GM19193 (cell line): Measurements from ENCODE around the gene COX11.

ENCODE experiments used
- POLR2A ChIP-seq: IDR thresholded peaks from 4 replicates; pipeline ENCODE4 v1.6.1; 2011; ENCODE audit not compliant: insufficient read depth, insufficient read length; ENCODE audit errors: extremely low read depth

COX11 gene

DNA sequence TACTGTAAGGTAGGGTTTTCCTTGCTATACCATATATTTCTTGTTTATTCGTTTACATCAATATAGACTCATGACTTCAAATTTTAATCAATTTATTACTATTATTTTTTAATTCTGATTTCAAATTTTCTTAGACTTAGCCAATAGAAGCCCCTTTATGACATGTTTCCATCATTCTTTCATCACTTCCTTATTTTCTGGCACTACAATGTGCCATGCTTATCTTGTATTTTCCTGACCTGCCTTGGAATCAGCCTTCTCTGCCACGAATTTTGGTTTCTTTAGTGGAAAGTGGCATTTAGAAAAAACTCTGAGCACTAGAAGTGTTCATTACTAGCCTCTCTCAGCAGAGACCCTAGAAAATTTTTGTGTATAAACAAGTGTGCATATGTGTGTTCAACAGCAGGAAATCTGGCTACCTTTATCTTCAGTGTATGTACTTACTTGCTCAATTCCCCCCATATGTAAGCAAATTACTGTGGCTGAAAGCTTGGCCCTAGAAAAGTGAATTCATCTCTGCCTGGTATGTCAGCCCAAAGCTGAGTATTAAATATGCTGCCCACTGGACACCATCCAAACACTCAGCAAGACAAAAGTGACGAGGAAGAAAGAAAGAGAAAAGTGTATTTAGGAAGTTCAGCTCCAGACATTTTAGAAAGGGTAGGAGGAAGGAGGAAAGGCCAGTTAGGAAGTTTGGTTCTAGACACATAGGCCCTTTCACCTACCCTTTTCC is 4.1 kb upstream of the COX11 start:
- no peak for TF ChIP-seq POLR2A

DNA sequence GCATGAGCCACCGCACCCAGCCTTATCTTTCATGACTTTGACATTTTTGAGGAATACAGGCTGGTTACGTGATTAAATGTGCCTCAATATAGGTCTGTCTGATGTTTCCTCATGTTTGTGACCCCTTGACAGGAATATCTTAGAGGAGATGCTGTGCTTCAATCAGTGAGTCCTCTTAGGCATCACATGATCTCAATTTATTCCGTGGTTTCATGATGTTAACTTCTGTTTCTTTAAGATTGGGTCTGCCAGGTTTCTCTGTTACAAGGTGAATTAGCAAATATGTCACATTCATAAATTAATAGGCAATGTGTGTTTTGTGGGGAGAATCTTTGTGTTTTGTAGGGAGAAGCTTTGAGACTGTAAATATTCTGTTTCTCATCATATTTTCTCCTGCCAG is 3.4 kb upstream of the COX11 start:
- no peak for TF ChIP-seq POLR2A

DNA sequence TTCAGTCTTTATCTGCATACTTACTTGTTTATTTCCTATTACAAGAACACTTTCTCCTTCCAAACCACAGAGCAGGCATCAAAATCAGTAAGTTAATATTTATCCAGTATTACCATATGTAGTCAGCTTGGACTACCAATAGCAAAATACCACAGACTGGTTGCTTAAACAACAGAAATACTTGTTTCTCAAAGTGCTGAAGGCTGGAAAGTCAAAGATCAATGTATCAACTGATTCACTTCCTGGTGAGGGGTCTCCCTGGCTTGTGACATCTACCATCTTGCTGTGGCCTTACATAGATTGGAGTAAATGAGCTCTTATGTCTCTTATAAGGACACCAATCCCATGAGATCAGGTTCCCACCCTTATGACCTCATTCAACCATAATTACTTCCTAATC is 2.7 kb upstream of the COX11 start:
- no peak for TF ChIP-seq POLR2A

DNA sequence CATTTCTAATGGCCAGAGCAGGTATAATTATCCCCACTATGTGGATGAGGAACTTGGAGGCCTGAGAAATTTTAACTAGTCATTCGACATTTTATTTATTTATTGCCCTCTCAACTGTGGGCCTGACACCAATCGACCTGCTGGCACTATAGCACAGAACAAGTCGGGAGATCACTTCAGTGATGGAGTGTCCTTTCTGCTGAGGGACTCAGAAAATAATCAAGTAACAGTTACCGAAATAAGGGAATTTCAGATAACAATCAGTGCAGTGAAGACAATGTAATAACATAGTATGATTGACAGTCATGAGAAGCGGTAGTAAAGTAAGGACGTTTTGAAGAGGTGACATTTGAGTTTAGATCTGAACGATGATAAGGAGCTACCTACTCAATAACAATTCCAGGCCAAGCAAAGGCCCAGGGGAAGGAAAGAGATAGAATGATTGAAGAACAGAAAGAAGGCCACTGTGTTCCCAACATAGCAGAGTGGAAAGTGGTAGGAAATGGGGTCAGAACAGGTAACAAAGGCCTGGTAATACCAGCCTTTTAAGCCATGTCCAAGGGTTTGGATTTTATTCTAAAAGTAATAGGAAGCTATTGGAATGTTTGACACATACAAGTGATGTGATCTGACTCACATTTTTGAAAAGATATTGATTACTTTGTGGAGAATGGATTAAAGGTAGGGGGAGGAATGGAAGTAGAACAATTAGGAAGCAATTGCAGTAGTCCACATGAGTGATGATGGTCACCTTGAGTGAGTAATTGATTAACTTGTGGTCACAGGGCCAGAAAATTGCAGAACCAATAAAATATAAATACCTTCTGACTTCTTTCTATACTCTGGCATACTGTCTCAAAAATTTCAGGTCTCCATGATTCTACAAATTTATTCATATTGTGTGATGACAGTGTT is 1.5 kb upstream of the COX11 start:
- TF ChIP-seq POLR2A = no peak

DNA sequence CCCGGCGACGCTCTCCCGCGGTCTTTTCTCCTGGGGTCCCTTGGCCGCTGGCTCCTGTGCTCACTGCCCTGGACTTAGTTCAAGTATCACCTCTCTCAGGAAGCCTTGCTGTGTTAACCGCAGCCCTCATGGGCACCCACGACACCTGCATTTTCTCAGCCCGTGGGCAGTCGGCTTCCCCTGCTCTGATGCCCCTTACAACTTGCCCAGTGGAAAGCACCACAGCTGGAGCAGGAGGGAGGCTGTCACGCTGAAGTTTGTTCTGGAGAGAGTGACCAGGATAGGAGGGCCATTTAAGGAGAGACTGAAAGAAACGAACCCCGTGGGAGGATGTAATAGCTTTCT is 506 bp upstream of the COX11 start:
- TF ChIP-seq POLR2A = no peak

DNA sequence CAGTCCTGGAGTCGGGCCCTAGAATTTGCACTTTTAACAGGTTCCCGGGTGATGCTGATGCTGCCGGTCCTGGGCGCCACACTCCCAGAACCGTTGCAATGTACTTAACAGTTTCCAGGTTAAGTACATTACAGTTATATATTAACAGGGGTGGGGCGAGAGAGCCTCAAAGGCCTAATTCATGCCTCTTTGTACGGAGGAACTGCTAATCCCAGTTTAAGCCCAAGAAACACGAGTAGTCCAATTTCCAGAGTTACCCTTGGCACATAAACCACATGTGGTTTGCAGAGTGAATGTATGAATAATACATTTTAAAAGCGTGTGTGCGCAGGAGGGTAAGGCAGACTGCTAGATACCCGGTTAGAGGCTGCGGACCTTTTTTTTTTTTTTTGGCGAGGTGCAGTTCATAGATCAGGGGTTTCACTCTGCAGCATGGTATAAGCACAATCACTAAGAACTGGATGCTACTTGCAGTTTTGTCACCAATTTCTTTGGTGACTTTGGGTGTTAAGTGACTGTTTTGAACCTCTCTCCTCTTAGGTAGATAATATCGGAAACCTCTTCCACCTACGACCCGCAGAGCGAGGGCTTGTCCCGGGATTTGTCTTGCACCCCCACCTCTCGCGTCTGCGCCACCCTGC is 713 bp downstream of the COX11 start:
- no peak for TF ChIP-seq POLR2A

DNA sequence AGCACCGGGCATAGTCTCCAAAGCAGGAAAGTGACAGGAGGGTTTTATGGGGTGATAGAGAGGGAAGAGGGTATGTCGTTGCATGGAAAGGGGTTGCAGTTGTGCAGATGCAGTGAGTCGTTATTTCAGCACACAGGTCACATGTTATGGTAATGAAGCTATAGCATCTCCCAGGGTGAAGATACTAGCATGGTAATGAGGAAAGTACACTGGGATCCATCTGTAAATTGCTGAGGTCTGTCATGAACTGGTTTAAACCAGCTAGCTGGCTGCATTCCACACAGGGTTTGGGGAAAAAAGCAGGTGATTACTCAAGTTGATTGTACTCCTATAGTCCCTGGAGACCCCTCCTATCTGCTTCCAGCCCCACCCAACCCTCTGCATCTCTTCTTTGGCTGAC is 11.7 kb downstream of the COX11 start:
- TF ChIP-seq POLR2A = no peak

DNA sequence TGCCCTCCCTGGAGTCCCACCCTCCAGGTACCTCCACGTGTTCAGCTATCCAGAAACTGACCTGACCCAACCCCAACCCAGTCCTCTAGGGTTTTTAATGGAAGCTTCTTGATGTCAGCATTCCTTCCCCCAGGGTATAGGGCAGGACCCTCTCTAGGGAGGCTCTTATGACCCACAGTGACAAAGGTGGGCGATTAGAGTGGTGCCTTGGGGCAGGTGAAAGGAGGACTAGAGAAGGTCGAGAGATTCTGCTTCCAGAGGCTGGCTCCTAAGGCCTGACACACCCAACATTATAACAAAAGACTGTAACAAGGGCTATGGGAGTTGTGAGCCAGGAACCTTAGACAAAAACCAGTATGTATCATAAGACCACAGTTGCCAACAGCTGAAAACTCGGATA is 17.2 kb downstream of the COX11 start:
- TF ChIP-seq POLR2A = no peak

DNA sequence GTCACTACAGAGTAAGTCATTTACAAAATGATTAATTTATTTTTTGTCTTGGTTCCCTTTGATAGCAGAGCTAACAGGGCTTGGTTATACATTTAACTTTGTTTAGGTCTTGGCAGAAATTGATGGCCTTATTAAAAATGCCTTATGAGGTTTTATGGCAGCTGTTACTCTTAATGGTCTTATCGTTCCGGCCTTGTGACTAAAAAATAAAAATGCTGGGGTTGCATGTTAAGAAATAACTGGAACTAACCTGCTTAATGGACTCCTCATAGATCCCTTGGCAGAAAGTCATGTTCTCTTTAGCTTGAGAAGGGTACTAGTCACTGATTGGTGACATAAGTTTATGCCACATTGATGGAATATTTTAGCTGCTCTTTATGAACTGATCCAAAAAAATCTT is 18.3 kb downstream of the COX11 start:
- TF ChIP-seq POLR2A = no peak

DNA sequence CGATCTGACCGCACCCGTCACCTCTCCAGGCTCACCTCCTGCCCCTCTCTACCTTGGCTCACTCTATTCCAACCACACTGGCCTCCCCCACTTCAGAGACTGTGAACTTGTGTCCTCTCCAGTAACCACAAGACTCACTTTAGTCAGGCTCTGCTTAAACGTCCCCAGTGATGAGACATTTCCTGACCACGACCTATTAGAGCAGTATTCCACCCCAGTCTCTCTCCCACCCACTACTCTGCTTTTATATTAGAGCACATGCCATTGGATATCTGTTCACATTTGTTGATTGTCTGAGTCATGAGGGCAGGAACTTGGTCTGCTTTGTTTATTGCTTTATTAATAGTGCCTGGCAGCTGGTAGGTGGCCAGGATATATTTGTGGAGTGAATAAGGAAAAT is 20.1 kb downstream of the COX11 start:
- no peak for TF ChIP-seq POLR2A

DNA sequence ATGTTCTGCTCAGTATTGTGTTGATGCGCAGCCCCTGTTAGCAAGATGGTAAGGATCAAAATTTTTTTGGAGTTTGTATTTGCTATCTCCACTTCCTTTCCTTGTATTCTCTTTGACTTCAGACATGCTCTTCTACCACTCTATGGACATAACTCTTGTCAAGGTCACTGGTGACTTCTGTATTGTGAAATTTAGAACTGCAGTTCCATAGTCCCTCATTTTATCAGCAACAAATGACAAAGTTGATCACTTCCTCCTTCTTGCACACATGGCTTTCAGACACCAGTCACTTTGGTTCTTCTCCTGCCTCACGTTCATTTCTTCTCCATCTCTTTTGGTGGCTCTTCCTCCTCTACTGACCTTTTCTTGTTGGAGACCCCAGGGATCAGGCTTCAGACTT is 21.1 kb downstream of the COX11 start:
- no peak for TF ChIP-seq POLR2A

DNA sequence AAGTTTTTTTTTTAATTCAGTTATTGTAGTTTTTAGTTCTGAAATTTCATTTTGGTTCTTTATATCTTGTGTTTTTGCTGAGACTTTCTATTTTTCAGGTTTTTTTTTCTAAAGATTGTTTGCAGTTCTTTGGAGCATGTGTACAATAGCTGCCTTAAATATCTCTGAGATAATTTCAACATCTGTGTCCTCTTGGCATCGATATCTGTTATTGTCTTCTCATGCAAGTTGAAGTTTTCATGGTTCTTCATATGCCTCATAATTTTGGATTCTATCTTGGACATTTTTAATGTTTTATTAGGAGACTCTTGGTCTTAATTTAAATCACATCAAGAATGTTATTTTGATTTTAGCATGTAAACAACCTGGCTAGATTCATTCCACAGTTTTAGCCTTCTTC is 22.8 kb downstream of the COX11 start:
- no peak for TF ChIP-seq POLR2A

DNA sequence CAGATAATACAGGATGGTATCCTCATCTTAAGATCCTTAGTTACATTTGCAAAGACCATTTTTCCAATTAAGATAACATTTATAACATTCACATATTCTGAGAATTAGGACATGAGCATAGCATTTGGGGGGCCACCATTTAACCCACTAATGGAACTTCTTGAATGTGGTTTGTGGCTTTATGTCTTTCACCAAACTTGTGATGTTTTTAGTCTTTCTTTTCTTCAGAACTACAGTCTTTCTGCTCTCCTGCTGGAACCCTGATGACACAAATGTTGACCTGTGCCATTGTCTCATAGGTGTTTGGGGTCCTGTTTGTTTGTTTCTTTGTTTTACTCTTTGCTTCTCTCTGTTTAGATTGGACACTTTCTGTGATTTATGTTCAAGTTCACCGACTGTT is 23.2 kb downstream of the COX11 start:
- TF ChIP-seq POLR2A = no peak

DNA sequence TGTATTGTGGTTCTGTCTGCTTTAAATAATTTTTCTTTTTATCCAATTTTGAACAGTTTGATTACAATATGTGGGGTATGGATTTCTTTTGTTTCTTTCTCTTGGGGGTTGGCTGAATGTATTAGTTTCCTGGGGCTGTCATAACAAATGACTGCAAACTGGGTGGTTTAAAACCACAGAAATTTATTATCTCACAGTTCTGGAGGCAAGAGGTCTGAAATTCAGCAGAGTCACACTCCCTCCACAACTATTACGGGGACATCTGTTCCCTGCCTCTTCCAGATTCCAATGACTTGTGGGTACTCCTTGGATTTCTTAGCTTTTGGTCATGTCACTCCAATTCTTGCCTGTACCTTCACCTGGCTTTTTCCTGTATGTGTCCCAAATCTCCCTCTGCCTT is 23.7 kb downstream of the COX11 start:
- TF ChIP-seq POLR2A = no peak

DNA sequence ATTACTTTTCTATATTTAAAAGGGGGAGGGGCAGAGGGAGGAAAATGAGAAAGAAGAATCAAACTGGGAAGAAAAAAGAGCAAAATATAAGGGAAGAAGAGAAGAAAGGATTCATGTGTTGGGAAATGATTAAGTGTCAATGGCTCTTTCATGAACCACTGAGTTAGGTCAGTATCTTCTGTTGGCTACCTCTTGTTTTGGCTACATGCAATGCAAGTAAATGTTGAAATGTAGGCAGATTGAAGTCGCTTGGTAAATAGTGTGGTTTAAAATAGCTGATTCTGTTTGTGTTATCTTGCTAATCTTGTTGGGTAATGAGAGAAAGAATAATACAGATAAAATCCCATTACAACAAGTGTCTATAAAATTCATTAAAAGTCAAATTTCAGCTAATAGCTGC is 27.2 kb downstream of the COX11 start:
- no peak for TF ChIP-seq POLR2A

DNA sequence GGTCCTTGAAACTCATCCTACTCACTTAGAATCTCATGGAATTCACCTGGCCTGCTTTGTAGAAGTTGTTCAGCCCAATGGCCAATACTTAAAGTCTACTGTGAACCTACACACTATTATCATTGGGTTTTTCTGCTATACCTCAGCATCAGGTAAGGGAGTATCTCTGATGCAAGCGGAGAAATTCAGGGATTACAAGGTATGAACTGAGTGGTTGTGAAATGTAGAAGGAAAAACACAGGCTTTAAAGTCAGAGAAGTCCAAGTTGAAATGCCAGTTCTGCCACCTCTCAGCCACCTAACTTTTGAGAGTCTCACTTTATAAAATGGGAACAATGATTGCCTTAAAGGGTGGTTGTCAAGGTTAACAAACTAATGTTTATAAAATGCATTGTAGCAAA is 31.0 kb downstream of the COX11 start:
- no peak for TF ChIP-seq POLR2A
